Left lung (tissue), 10 donors: ENCODE data around the gene NLRX1. TPM values are rescaled to one million over a fixed set of nuclear protein-coding genes. Genes with fewer than 3 reads are reported as not detected.
"Not testable (repeated sequence)": the region's sequence is repeated elsewhere in the genome, so short reads cannot be mapped to it uniquely, and the experiment has no call there.

Source experiments
- ATAC-seq: fragments of 200-7000 bp; cut with Tn5 transposase; one replicate; pipeline ENCODE4 v1.9.1; 2020; ENCODE audit warnings: moderate library complexity
- DNase-seq, 4 donors: peaks; one replicate each; pipeline ENCODE4 v3.0.0-alpha.2; 2013 to 2020
- H3K27ac ChIP-seq, 2 donors: fragments of 200-600 bp; sonication (generic) in 1 of 2; one replicate each; pipeline versions ENCODE4 v1.5.0 to v1.8.0; 2020 to 2021
- H3K27me3 ChIP-seq, 2 donors: fragments of 200-600 bp; sonication (generic) in 1 of 2; one replicate each; pipeline versions ENCODE4 v1.5.0 to v1.8.0; 2020 to 2021
- H3K36me3 ChIP-seq, 2 donors: fragments of 200-600 bp; sonication (generic) in 1 of 2; one replicate each; pipeline versions ENCODE4 v1.5.0 to v1.8.0; 2020 to 2021
- H3K4me1 ChIP-seq, 2 donors: fragments of 200-600 bp; one replicate each; pipeline ENCODE4 v1.8.0; 2021
- H3K4me3 ChIP-seq, 2 donors: fragments of 200-600 bp; sonication (generic) in 1 of 2; one replicate each; pipeline versions ENCODE4 v1.5.0 to v1.8.0; 2020 to 2021; ENCODE audit warnings: mild to moderate bottlenecking in 1 of 2
- H3K9me3 ChIP-seq, 2 donors: fragments of 200-600 bp; sonication (generic) in 1 of 2; one replicate each; pipeline versions ENCODE4 v1.5.0 to v1.8.0; 2020 to 2021
- CTCF ChIP-seq, 2 donors: fragments of 200-600 bp; sonication (generic) in 1 of 2; IDR thresholded peaks; one replicate each; pipeline versions ENCODE4 v1.5.0 to v1.8.0; 2021; ENCODE audit warnings: antibody characterized with exemption in 2 of 2
- intact Hi-C, 2 donors: fragments of 100-400 bp; cut with DNase I; formaldehyde crosslinking; loops; one replicate each; pipeline versions ENCODE4 v1.11.2 to v1.14.2; 2022
- polyA plus RNA-seq, 6 donors: library from polyadenylated mRNA; unstranded; fragments of 120-200 nt; gene quantifications; one replicate each; pipeline ENCODE4 v1.2.1, GENCODE V29; 2013; ENCODE audit not compliant: insufficient read length in 6 of 6
- total RNA-seq, 2 donors: library from RNA; stranded (reverse); fragmentation: NEBNext Ultra II Directional; extraction: Animal tissue kit (Norgen Biotek cat#: 25700); gene quantifications; one replicate each; pipeline ENCODE4 v1.2.1, GENCODE V29; 2021
- donor health status: DM: no; HTN: yes; CAD: no.
- donor health status: DM: no; HTN: no; CAD: no.

NLRX1 gene
- total and polyA plus RNA-seq, 8 donors: 9.9 to 15.7 (median 12.0) TPM

DNA sequence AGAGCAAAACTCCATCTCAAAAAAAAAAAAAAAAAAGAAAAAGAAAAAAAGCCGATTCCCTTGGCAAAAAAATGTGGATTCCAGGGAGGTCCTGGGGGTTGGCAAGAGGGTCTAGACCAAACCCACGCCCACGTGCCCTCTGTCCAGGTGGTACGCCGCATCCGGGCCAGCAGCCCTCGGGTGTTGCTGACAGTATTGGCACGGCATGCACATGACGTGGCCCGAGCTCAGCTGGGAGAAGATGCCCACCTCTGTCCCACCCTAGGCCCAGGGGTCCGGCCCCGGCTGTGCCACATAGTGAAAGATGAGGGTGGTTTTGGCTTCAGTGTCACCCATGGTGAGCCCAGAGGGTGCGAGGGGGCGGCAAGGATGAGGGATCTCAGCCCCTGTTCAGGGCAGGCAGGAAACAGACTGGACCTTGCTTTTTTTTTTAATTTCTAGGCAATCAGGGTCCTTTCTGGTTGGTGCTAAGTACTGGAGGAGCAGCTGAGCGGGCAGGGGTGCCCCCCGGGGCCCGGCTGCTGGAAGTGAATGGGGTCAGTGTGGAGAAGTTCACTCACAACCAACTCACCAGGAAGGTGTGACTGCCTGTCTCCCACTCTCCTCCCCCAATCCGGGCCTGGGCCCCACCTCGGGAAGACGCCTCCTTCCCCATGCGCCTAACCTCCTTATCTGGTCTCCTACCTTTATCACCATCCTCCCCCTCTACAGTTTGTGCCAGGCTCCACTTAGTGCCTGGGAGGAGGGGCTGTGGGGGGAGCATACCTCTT is 18.8 kb downstream of the NLRX1 start:
- H3K27ac ChIP-seq: no peak overlapping the region
- TF ChIP-seq CTCF (IDR thresholded peaks at IDR 0.05): no peak
- H3K9me3 ChIP-seq: no peaks in the 10 kb centered on the region
- no peaks in the 10 kb centered on the region for H3K4me1 ChIP-seq
- intact Hi-C loops: no loop called here
- H3K36me3 ChIP-seq: peaks cover 0 to 20% of the 10 kb centered on the region in 2 donors
- H3K4me3 ChIP-seq: no peak overlapping the region
- H3K27me3 ChIP-seq: peaks cover 0 to 24% of the 10 kb centered on the region in 2 donors
- ATAC-seq: no peak
- no peak for DNase-seq

DNA sequence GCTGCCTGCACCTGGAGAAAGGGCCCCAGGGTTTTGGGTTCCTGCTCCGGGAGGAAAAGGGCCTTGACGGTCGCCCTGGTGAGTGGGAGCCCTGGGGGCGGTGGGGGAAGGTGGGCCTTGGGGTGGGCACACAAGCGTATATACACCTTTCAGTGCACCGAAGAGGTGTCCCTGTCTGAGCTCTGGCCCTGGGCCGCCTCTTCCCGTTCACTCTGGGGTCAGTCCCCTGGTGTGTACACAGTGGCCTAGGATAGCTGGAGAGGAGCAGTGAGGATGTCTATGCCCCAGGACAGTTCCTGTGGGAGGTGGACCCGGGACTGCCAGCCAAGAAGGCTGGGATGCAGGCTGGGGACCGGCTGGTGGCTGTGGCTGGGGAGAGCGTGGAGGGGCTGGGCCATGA is 19.5 kb downstream of the NLRX1 start:
- Histone ChIP-seq H3K4me3 (no peak overlapping the region), H3K9me3 (no peaks in the 10 kb centered on the region), H3K27ac (no peak overlapping the region), H3K36me3 (peaks cover 0 to 12% of the 10 kb centered on the region in 2 donors), H3K4me1 (peaks cover 0 to 7% of the 10 kb centered on the region in 2 donors), H3K27me3 (peaks cover 0 to 24% of the 10 kb centered on the region in 2 donors)
- TF ChIP-seq CTCF (IDR thresholded peaks at IDR 0.05): no peak
- ATAC-seq: no peak
- no peak for DNase-seq
- intact Hi-C loops: no loop called here

GRCh38 chr11:119188887-119189286 is 20.4 kb downstream of the NLRX1 start:
- H3K4me3 ChIP-seq: no peak overlapping the region
- intact Hi-C loops: no loop called here
- H3K9me3 ChIP-seq: no peaks in the 10 kb centered on the region
- H3K4me1 ChIP-seq: peaks cover 0 to 7% of the 10 kb centered on the region in 2 donors
- TF ChIP-seq CTCF (IDR thresholded peaks at IDR 0.05): no peak
- peaks cover 0 to 24% of the 10 kb centered on the region in 2 donors for H3K27me3 ChIP-seq
- no peak overlapping the region for H3K27ac ChIP-seq
- DNase-seq: no peak
- H3K36me3 ChIP-seq: peaks cover 0 to 4% of the 10 kb centered on the region in 2 donors
- no peak for ATAC-seq

GRCh38 chr11:119189393-119189792 is 20.9 kb downstream of the NLRX1 start:
- ATAC-seq (no peak), DNase-seq (no peak)
- Histone ChIP-seq H3K36me3 (no peaks in the 10 kb centered on the region), H3K27me3 (peaks cover 0 to 24% of the 10 kb centered on the region in 2 donors), H3K4me1 (peaks cover 0 to 7% of the 10 kb centered on the region in 2 donors), H3K9me3 (no peaks in the 10 kb centered on the region), H3K4me3 (no peak overlapping the region), H3K27ac (no peak overlapping the region)
- no peak for TF ChIP-seq CTCF (IDR thresholded peaks at IDR 0.05)
- intact Hi-C loops: no loop called here

- Histone ChIP-seq H3K36me3 (no peaks in the 10 kb centered on the region), H3K27ac (no peak overlapping the region), H3K9me3 (no peaks in the 10 kb centered on the region), H3K27me3 (peaks cover 0 to 24% of the 10 kb centered on the region in 2 donors), H3K4me3 (no peak overlapping the region), H3K4me1 (peaks cover 0 to 7% of the 10 kb centered on the region in 2 donors)
- ATAC-seq: no peak
- TF ChIP-seq CTCF (IDR thresholded peaks at IDR 0.05): no peak
- intact Hi-C loops: no loop called here
- DNase-seq: no peak
Measured at GRCh38 chr11:119190531-119190930, 22.0 kb downstream of the NLRX1 start.

- H3K4me3 ChIP-seq, DNase-seq, H3K9me3 ChIP-seq, intact Hi-C loops, ATAC-seq, H3K36me3 ChIP-seq, H3K27ac ChIP-seq: not testable (repeated sequence)
- H3K4me1 ChIP-seq: peaks cover 0 to 14% of the 10 kb centered on the region in 2 donors
- peaks cover 0 to 20% of the 10 kb centered on the region in 2 donors for H3K27me3 ChIP-seq
Measured at GRCh38 chr11:119191265-119191664, 22.7 kb downstream of the NLRX1 start.
